CD14-positive monocyte (primary cell): ENCODE results near the gene INSYN2B. TPM values are rescaled to one million over a fixed set of nuclear protein-coding genes. Genes with fewer than 3 reads are reported as not detected.

ENCODE experiments used
- DNase-seq, 3 donors: peaks; one replicate each; pipeline ENCODE4 v3.0.0-alpha.2; 2011 to 2022
- H2AFZ ChIP-seq: 2 replicates; pipeline ENCODE4 v1.6.0; 2012; ENCODE audit warnings: mild to moderate bottlenecking, low read depth, low read length, inconsistent platforms; ENCODE audit not compliant: insufficient read depth, poor library complexity, severe bottlenecking
- H3K27ac ChIP-seq, 2 donors: 1 replicate in 1 of 2; 2 replicates in 1 of 2; pipeline ENCODE4 v1.5.1; 2012 to 2013; ENCODE audit warnings: low read length in 2 of 2, control low read depth in 1 of 2, inconsistent platforms in 1 of 2, low read depth in 1 of 2, mild to moderate bottlenecking in 1 of 2
- H3K27me3 ChIP-seq, 2 donors: one replicate each; pipeline versions ENCODE4 v1.6.0 to v1.6.1; 2011 to 2013; ENCODE audit warnings: low read length in 2 of 2; ENCODE audit not compliant: control insufficient read depth in 2 of 2, insufficient read depth in 2 of 2
- H3K36me3 ChIP-seq, 2 donors: replicated peaks in 1 of 2; 1 replicate in 1 of 2; 2 replicates in 1 of 2; pipeline versions ENCODE4 v1.5.1 to v1.6.1; 2012 to 2013; ENCODE audit warnings: low read length in 2 of 2, control low read depth in 1 of 2, inconsistent platforms in 1 of 2, mild to moderate bottlenecking in 1 of 2; ENCODE audit not compliant: insufficient read depth in 2 of 2, control insufficient read depth in 1 of 2
- H3K4me1 ChIP-seq, 2 donors: 1 replicate in 1 of 2; 2 replicates in 1 of 2; pipeline versions ENCODE4 v1.5.1 to v1.6.1; 2012 to 2013; ENCODE audit warnings: low read length in 2 of 2, control low read depth in 1 of 2, inconsistent platforms in 1 of 2, mild to moderate bottlenecking in 1 of 2, moderate library complexity in 1 of 2; ENCODE audit not compliant: insufficient read depth in 2 of 2, control insufficient read depth in 1 of 2
- H3K4me2 ChIP-seq: replicated peaks from 2 replicates; pipeline ENCODE3; 2012; ENCODE audit warnings: low read length, moderate library complexity, mild to moderate bottlenecking; ENCODE audit not compliant: poor library complexity, severe bottlenecking; ENCODE audit errors: extremely low read depth
- H3K4me3 ChIP-seq, 3 experiments: fragments of 200-600 bp in 1 of 3; sonication (generic) in 1 of 3; replicated peaks in 1 of 3; 1 replicate in 2 of 3; 2 replicates in 1 of 3; pipeline ENCODE4 v1.5.1; 2011 to 2013; ENCODE audit warnings: low read length in 3 of 3, mild to moderate bottlenecking in 3 of 3, control low read depth in 2 of 3, low read depth in 2 of 3, inconsistent platforms in 1 of 3, moderate library complexity in 1 of 3
- H3K79me2 ChIP-seq: 2 replicates; pipeline ENCODE4 v1.6.0; 2012; ENCODE audit warnings: mild to moderate bottlenecking, control low read depth, inconsistent platforms, low read length, moderate library complexity; ENCODE audit not compliant: insufficient read depth
- H3K9ac ChIP-seq: 2 replicates; pipeline ENCODE4 v1.6.0; 2017; ENCODE audit warnings: low read length, mild to moderate bottlenecking; ENCODE audit not compliant: insufficient read depth, poor library complexity, severe bottlenecking
- H3K9me3 ChIP-seq, 2 donors: replicated peaks in 1 of 2; 1 replicate in 1 of 2; 2 replicates in 1 of 2; pipeline versions ENCODE4 v1.5.1 to v1.6.1; 2012 to 2013; ENCODE audit warnings: low read length in 2 of 2, control low read depth in 1 of 2; ENCODE audit not compliant: control insufficient read depth in 1 of 2, insufficient read depth in 1 of 2
- H4K20me1 ChIP-seq: 2 replicates; pipeline ENCODE4 v1.6.0; 2012; ENCODE audit warnings: mild to moderate bottlenecking, low read length, control low read depth, moderate library complexity; ENCODE audit not compliant: insufficient read depth
- H3K27ac Mint-ChIP-seq, 7 donors: one replicate each; pipeline ENCODE4 v1.8.0; 2020; ENCODE audit warnings: mild to moderate bottlenecking in 7 of 7, mixed read lengths in 7 of 7, moderate library complexity in 6 of 7, inconsistent platforms in 2 of 7
- H3K27me3 Mint-ChIP-seq, 3 donors: one replicate each; pipeline ENCODE4 v1.8.0; 2021 to 2022; ENCODE audit warnings: low read depth in 3 of 3, mild to moderate bottlenecking in 3 of 3, mixed read lengths in 3 of 3, moderate library complexity in 3 of 3, inconsistent platforms in 1 of 3
- H3K36me3 Mint-ChIP-seq, 2 donors: one replicate each; pipeline ENCODE4 v1.8.0; 2020; ENCODE audit warnings: mixed read lengths in 2 of 2, inconsistent platforms in 1 of 2, mild to moderate bottlenecking in 1 of 2
- H3K4me1 Mint-ChIP-seq: one replicate; pipeline ENCODE4 v1.8.0; 2020; ENCODE audit warnings: mild to moderate bottlenecking, mixed read lengths
- H3K4me3 Mint-ChIP-seq, 2 donors: one replicate each; pipeline ENCODE4 v1.8.0; 2020; ENCODE audit warnings: mild to moderate bottlenecking in 2 of 2, mixed read lengths in 2 of 2, moderate library complexity in 1 of 2
- H3K9me3 Mint-ChIP-seq, 7 donors: one replicate each; pipeline ENCODE4 v1.8.0; 2020 to 2022; ENCODE audit warnings: mixed read lengths in 7 of 7, mild to moderate bottlenecking in 6 of 7, moderate library complexity in 6 of 7, inconsistent platforms in 2 of 7
- WGBS: methylation state at CpG from one replicate; pipeline ENCODE4 v1.1.5; 2013; ENCODE audit warnings: missing lambda C conversion rate; ENCODE audit not compliant: insufficient coverage; 5-methylcytosine and 5-hydroxymethylcytosine counted together
- intact Hi-C, 2 donors: fragments of 100-400 bp; cut with micrococcal nuclease; formaldehyde crosslinking; loops; one replicate each; pipeline versions ENCODE4 v1.15.0 to v1.15.1; 2023
- polyA plus RNA-seq, 3 donors: library from polyadenylated mRNA; depleted of rRNA in 1 of 3; unstranded in 2 of 3; stranded (reverse) in 1 of 3; fragments of 300-500 nt in 2 of 3; fragments of >200 nt in 1 of 3; fragmentation: Illumina TruSeq in 2 of 3; gene quantifications; 1 replicate in 2 of 3; 2 replicates in 1 of 3; pipeline ENCODE4 v1.2.3, GENCODE V29; 2012 to 2021
- TF ChIP-seq, protein P1 (sequence below): fragments of 200-600 bp; IDR thresholded peaks from one replicate; pipeline ENCODE4 v1.8.0; 2022; ENCODE audit warnings: antibody characterized with exemption, mild to moderate bottlenecking

Gene INSYN2B
- polyA plus RNA-seq, 3 donors: 0.17 TPM; not detected in 2

DNA sequence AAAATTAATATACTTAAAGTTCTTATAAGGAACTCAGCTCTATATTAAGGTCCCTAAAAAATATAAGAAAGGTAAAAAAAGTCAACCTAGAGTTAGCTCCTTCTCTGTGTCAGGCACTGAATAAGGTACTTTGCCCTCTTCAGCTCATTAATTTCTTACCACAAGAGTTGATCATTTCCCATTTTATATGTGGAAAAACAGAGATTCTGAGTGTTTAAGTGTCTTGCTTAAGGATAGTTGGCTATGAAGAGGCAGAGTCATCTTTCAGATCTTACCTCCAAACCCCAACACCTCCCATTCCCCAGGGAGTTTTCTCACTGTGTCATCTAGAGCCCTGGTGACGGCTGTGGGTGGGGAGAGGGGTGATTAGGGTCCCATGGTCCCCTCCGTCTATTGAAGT lies 40.6 kb downstream of the INSYN2B start:
- Mint-ChIP-seq H3K4me3 (no peak overlapping the region), H3K27ac (peak overlapping the region in 2 of 7 donors; percentile 8 to 29)
- no CpG with 5 or more reads among the region's 2 CpGs for WGBS

DNA sequence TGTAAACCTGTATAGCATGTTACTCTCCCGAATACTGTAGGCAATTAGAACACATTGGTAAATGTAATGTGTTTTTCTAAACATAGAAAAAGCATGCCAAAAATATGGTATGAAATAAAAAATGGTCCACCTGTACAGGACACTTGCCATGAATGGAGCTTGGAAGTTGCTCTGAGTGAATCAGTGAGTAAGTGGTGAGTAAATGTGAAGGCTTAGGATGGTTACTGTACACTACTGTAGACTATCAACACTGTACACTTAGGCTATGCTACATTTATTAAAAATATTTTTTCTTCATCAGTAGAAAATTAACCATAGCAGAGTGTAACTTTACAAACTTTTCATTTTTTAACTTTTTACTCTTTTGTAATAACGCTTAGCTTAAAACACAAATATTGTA lies 41.9 kb downstream of the INSYN2B start:
- H3K27ac ChIP-seq: peak overlapping the region in 1 of 2 donors; percentile 21
- H3K79me2 ChIP-seq: peaks cover 17% of the 10 kb centered on the region
- no peak overlapping the region for H2AFZ ChIP-seq
- peaks cover 0 to 3% (median 0%) of the 10 kb centered on the region in 7 donors for H3K9me3 Mint-ChIP-seq
- H3K9me3 ChIP-seq: no peaks in the 10 kb centered on the region
- H3K4me3 ChIP-seq: no peak overlapping the region
- TF ChIP-seq, protein P1, sequence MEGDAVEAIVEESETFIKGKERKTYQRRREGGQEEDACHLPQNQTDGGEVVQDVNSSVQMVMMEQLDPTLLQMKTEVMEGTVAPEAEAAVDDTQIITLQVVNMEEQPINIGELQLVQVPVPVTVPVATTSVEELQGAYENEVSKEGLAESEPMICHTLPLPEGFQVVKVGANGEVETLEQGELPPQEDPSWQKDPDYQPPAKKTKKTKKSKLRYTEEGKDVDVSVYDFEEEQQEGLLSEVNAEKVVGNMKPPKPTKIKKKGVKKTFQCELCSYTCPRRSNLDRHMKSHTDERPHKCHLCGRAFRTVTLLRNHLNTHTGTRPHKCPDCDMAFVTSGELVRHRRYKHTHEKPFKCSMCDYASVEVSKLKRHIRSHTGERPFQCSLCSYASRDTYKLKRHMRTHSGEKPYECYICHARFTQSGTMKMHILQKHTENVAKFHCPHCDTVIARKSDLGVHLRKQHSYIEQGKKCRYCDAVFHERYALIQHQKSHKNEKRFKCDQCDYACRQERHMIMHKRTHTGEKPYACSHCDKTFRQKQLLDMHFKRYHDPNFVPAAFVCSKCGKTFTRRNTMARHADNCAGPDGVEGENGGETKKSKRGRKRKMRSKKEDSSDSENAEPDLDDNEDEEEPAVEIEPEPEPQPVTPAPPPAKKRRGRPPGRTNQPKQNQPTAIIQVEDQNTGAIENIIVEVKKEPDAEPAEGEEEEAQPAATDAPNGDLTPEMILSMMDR: no peak
- H3K4me1 Mint-ChIP-seq: peaks cover 11% of the 10 kb centered on the region
- H3K9ac ChIP-seq: no peak overlapping the region
- no peak for DNase-seq
- no peaks in the 10 kb centered on the region for H3K27me3 Mint-ChIP-seq
- WGBS: no CpG with 5 or more reads among the region's 2 CpGs
- intact Hi-C loops: no loop called here
- H3K36me3 ChIP-seq: peaks cover 28 to 77% of the 10 kb centered on the region in 2 donors
- no peak overlapping the region for H3K27ac Mint-ChIP-seq
- no peak overlapping the region for H3K4me2 ChIP-seq
- no peaks in the 10 kb centered on the region for H3K27me3 ChIP-seq
- peaks cover 99% of the 10 kb centered on the region for H4K20me1 ChIP-seq
- no peaks in the 10 kb centered on the region for H3K4me1 ChIP-seq
- H3K36me3 Mint-ChIP-seq: peaks cover 46 to 71% of the 10 kb centered on the region in 2 donors
- H3K4me3 Mint-ChIP-seq: no peak overlapping the region

More for the DNA sequence above, 40.6 kb downstream of the INSYN2B start:
- H3K9me3 Mint-ChIP-seq: peaks cover 0 to 3% (median 0%) of the 10 kb centered on the region in 7 donors
- H3K79me2 ChIP-seq: peaks cover 29% of the 10 kb centered on the region
- no peaks in the 10 kb centered on the region for H3K27me3 ChIP-seq
- H3K4me1 Mint-ChIP-seq: peaks cover 19% of the 10 kb centered on the region
- peaks cover 0 to 8% of the 10 kb centered on the region in 2 donors for H3K4me1 ChIP-seq
- TF ChIP-seq, protein P1: no peak
- H3K4me3 ChIP-seq: no peak overlapping the region
- peaks cover 15 to 64% of the 10 kb centered on the region in 2 donors for H3K36me3 ChIP-seq
- peaks cover 39 to 62% of the 10 kb centered on the region in 2 donors for H3K36me3 Mint-ChIP-seq
- peaks cover 99% of the 10 kb centered on the region for H4K20me1 ChIP-seq
- no peak for DNase-seq
- H3K27me3 Mint-ChIP-seq: no peaks in the 10 kb centered on the region
- H2AFZ ChIP-seq: no peak overlapping the region
- no peaks in the 10 kb centered on the region for H3K9me3 ChIP-seq
- H3K27ac ChIP-seq: no peak overlapping the region
- no peak overlapping the region for H3K9ac ChIP-seq
- no peak overlapping the region for H3K4me2 ChIP-seq
- intact Hi-C loops: no loop called here
